ENCODE data around the gene NCKAP5. TPM values are rescaled to one million over a fixed set of nuclear protein-coding genes. Genes with fewer than 3 reads are reported as not detected.

The NCKAP5 gene
- total and polyA plus RNA-seq, 2 of the 13 experiments (the other 11 are each of a cell fraction or from before 2014, with no cell fraction given): 0.01 TPM; not detected in 1

- Histone ChIP-seq H3K9me3 (ENCODE audit: low read length) (no peaks in the 10 kb centered on the region), H3K27ac (ENCODE audit: extremely low read length, insufficient read depth, low read length) (no peak overlapping the region), H3K27me3 (ENCODE audit: control insufficient read depth in 1 of 2, insufficient read depth in 2 of 2, low read length in 2 of 2) (no peaks in the 10 kb centered on the region), H2AFZ (ENCODE audit: low read length) (no peak overlapping the region), H3K4me1 (ENCODE audit: insufficient read depth, low read length) (no peaks in the 10 kb centered on the region), H4K20me1 (ENCODE audit: insufficient read depth, low read length) (no peaks in the 10 kb centered on the region), H3K4me2 (ENCODE audit: low read depth, low read length) (no peak overlapping the region), H3K9ac (ENCODE audit: insufficient read depth, low read depth, low read length) (no peak overlapping the region), H3K4me3 (replicated peaks in 1 of 3; ENCODE audit: insufficient read depth in 1 of 3, low read depth in 2 of 3, low read length in 3 of 3) (no peak overlapping the region), H3K79me2 (ENCODE audit: insufficient read depth, low read length) (no peaks in the 10 kb centered on the region), H3K36me3 (replicated peaks in 1 of 2; ENCODE audit: control insufficient read depth in 1 of 2, insufficient read depth in 2 of 2, low read length in 2 of 2) (no peaks in the 10 kb centered on the region)
- 57% methylated on average over 4 of the region's 4 CpGs for WGBS (ENCODE audit: low lambda C conversion rate)
- ChIA-PET POLR2A (no interaction called here), CTCF (ENCODE audit: low intra/inter-chr PET ratio, low total read pairs) (no interaction called here)
- in situ Hi-C loops (cut with HindIII; ENCODE audit: extremely low pct_ligation_motif_present, low pct_unique_long_range_greater_than_20kb) (no loop called here), intact Hi-C loops (cut with micrococcal nuclease; ENCODE audit: unreplicated experiment) (no loop called here)
- no peak for DNase-seq (ENCODE audit: low spot score)
- no peak for TF ChIP-seq MTA3 (CRISPR knock-in tag; IDR thresholded peaks at IDR 0.05)
- no TSS peak for BruUV-seq (replicated peaks)
- no peak for FAIRE-seq
- no peak for ATAC-seq
Observed at GRCh38 chr2:133553251-133553650, 15.0 kb downstream of the NCKAP5 start.

- ATAC-seq (no peak), FAIRE-seq (no peak), DNase-seq (ENCODE audit: low spot score) (no peak)
- WGBS (ENCODE audit: low lambda C conversion rate): 47% methylated on average over 2 of the region's 2 CpGs
- BruUV-seq (replicated peaks): no TSS peak
- no peaks in the 10 kb centered on the region for H3K36me3 ChIP-seq (replicated peaks in 1 of 2; ENCODE audit: control insufficient read depth in 1 of 2, insufficient read depth in 2 of 2, low read length in 2 of 2)
- in situ Hi-C loops (cut with HindIII; ENCODE audit: extremely low pct_ligation_motif_present, low pct_unique_long_range_greater_than_20kb): no loop called here
- TF ChIP-seq ZNF580 (CRISPR knock-in tag; IDR thresholded peaks at IDR 0.05; ENCODE audit: borderline replicate concordance, low read depth) (no peak), JUN (CRISPR knock-in tag; IDR thresholded peaks at IDR 0.05) (no peak), NFIC (IDR thresholded peaks at IDR 0.05; ENCODE audit: low read length) (no peak), SIX1 (CRISPR knock-in tag; IDR thresholded peaks at IDR 0.05; ENCODE audit: borderline replicate concordance) (no peak), YY1 (IDR thresholded peaks at IDR 0.05; ENCODE audit: insufficient read depth, insufficient replicate concordance, low read depth, low read length) (no peak), EHMT2 (IDR thresholded peaks at IDR 0.05; ENCODE audit: borderline replicate concordance, low read depth, low read length) (no peak), PHF21A (CRISPR knock-in tag; IDR thresholded peaks at IDR 0.05) (no peak)
- H3K9ac ChIP-seq (ENCODE audit: insufficient read depth, low read depth, low read length): no peak overlapping the region
- no peaks in the 10 kb centered on the region for H3K27me3 ChIP-seq (ENCODE audit: control insufficient read depth in 1 of 2, insufficient read depth in 2 of 2, low read length in 2 of 2)
- intact Hi-C loops (cut with micrococcal nuclease; ENCODE audit: unreplicated experiment): no loop called here
- CTCF ChIA-PET (ENCODE audit: low intra/inter-chr PET ratio, low total read pairs): no interaction called here
- H3K4me1 ChIP-seq (ENCODE audit: insufficient read depth, low read length): no peaks in the 10 kb centered on the region
- no peaks in the 10 kb centered on the region for H4K20me1 ChIP-seq (ENCODE audit: insufficient read depth, low read length)
- no peak overlapping the region for H3K4me2 ChIP-seq (ENCODE audit: low read depth, low read length)
- POLR2A ChIA-PET: no interaction called here
- H3K27ac ChIP-seq (ENCODE audit: extremely low read length, insufficient read depth, low read length): no peak overlapping the region
- no peak overlapping the region for H2AFZ ChIP-seq (ENCODE audit: low read length)
- H3K79me2 ChIP-seq (ENCODE audit: insufficient read depth, low read length): no peaks in the 10 kb centered on the region
- no peaks in the 10 kb centered on the region for H3K9me3 ChIP-seq (ENCODE audit: low read length)
- no peak overlapping the region for H3K4me3 ChIP-seq (replicated peaks in 1 of 3; ENCODE audit: insufficient read depth in 1 of 3, low read depth in 2 of 3, low read length in 3 of 3)
Observed at GRCh38 chr2:133552821-133553220, 15.4 kb downstream of the NCKAP5 start.

Data from HepG2 (cell line).